ENCODE results near the gene OR10A6.

The OR10A6 gene

GRCh38 chr11:7899418-7899817, 31.6 kb downstream of the OR10A6 start:
- Histone ChIP-seq H4K20me1 (ENCODE audit: insufficient read depth, low read length) (no peaks in the 10 kb centered on the region), H3K27me3 (ENCODE audit: low read depth, low read length) (peaks cover 8% of the 10 kb centered on the region; the same call in 1 of the 2 replicates), H2AFZ (ENCODE audit: low read depth, low read length) (no peak overlapping the region), H3K79me2 (ENCODE audit: low read length) (no peaks in the 10 kb centered on the region), H3K9me3 (ENCODE audit: insufficient read depth, low read length) (no peaks in the 10 kb centered on the region), H3K9ac (ENCODE audit: low read length) (no peak overlapping the region), H3K4me2 (ENCODE audit: low read length) (no peak overlapping the region), H3K36me3 (replicated peaks; ENCODE audit: low read depth, low read length) (no peaks in the 10 kb centered on the region), H3K27ac (ENCODE audit: low read length) (no peak overlapping the region), H3K4me1 (ENCODE audit: low read length) (no peaks in the 10 kb centered on the region), H3K4me3 (ENCODE audit: low read length) (no peak overlapping the region)
- TF ChIP-seq CTCF (IDR thresholded peaks at IDR 0.05; ENCODE audit: low read depth, low read length) = no peak

- Histone ChIP-seq H3K27ac (ENCODE audit: low read length) (no peak overlapping the region), H3K4me2 (ENCODE audit: low read length) (no peak overlapping the region)
- no peak for TF ChIP-seq EZH2phosphoT487 (IDR thresholded peaks at IDR 0.05; ENCODE audit: low read depth)
- no peak for TF ChIP-seq CTCF (IDR thresholded peaks at IDR 0.05; ENCODE audit: low read depth, low read length)
Observed at GRCh38 chr11:7898666-7899283, 32.3 kb downstream of the OR10A6 start.

GRCh38 chr11:7896009-7896785, 34.9 kb downstream of the OR10A6 start:
- Histone ChIP-seq H3K9me3 (ENCODE audit: insufficient read depth, low read length) (no peaks in the 10 kb centered on the region), H3K27ac (ENCODE audit: low read length) (no peak overlapping the region), H3K27me3 (ENCODE audit: low read depth, low read length) (no peaks in the 10 kb centered on the region), H3K4me1 (ENCODE audit: low read length) (peaks cover 16% of the 10 kb centered on the region), H3K79me2 (ENCODE audit: low read length) (no peaks in the 10 kb centered on the region), H3K4me2 (ENCODE audit: low read length) (no peak overlapping the region), H3K4me3 (ENCODE audit: low read length) (no peak overlapping the region), H2AFZ (ENCODE audit: low read depth, low read length) (no peak overlapping the region), H3K36me3 (replicated peaks; ENCODE audit: low read depth, low read length) (no peaks in the 10 kb centered on the region), H4K20me1 (ENCODE audit: insufficient read depth, low read length) (no peaks in the 10 kb centered on the region), H3K9ac (ENCODE audit: low read length) (no peak overlapping the region)
- no peak for TF ChIP-seq EZH2phosphoT487 (IDR thresholded peaks at IDR 0.05; ENCODE audit: low read depth)
- TF ChIP-seq CTCF (IDR thresholded peaks at IDR 0.05; ENCODE audit: low read depth, low read length) = no peak

More at GRCh38 chr11:7898666-7899283, 32.3 kb downstream of the OR10A6 start:
- Histone ChIP-seq H3K9me3 (ENCODE audit: insufficient read depth, low read length) (no peaks in the 10 kb centered on the region), H2AFZ (ENCODE audit: low read depth, low read length) (no peak overlapping the region), H3K4me3 (ENCODE audit: low read length) (no peak overlapping the region), H4K20me1 (ENCODE audit: insufficient read depth, low read length) (no peaks in the 10 kb centered on the region), H3K79me2 (ENCODE audit: low read length) (no peaks in the 10 kb centered on the region), H3K4me1 (ENCODE audit: low read length) (no peaks in the 10 kb centered on the region), H3K27me3 (ENCODE audit: low read depth, low read length) (peaks cover 8% of the 10 kb centered on the region; the same call in 1 of the 2 replicates), H3K9ac (ENCODE audit: low read length) (no peak overlapping the region), H3K36me3 (replicated peaks; ENCODE audit: low read depth, low read length) (no peaks in the 10 kb centered on the region)

GRCh38 chr11:7894251-7894650, 36.8 kb downstream of the OR10A6 start:
- Histone ChIP-seq H3K36me3 (replicated peaks; ENCODE audit: low read depth, low read length) (no peaks in the 10 kb centered on the region), H3K4me2 (ENCODE audit: low read length) (no peak overlapping the region), H3K4me3 (ENCODE audit: low read length) (no peak overlapping the region), H4K20me1 (ENCODE audit: insufficient read depth, low read length) (no peaks in the 10 kb centered on the region), H3K9me3 (ENCODE audit: insufficient read depth, low read length) (no peaks in the 10 kb centered on the region), H3K27ac (ENCODE audit: low read length) (no peak overlapping the region), H3K9ac (ENCODE audit: low read length) (no peak overlapping the region), H2AFZ (ENCODE audit: low read depth, low read length) (no peak overlapping the region), H3K27me3 (ENCODE audit: low read depth, low read length) (no peaks in the 10 kb centered on the region), H3K4me1 (ENCODE audit: low read length) (peaks cover 33% of the 10 kb centered on the region), H3K79me2 (ENCODE audit: low read length) (no peaks in the 10 kb centered on the region)
- TF ChIP-seq EZH2phosphoT487 (IDR thresholded peaks at IDR 0.05; ENCODE audit: low read depth) (no peak), CTCF (IDR thresholded peaks at IDR 0.05; ENCODE audit: low read depth, low read length) (no peak)
